ENCODE data around the gene P4HB. TPM values are rescaled to one million over a fixed set of nuclear protein-coding genes. Genes with fewer than 3 reads are reported as not detected.

P4HB gene
- total and polyA plus RNA-seq, 10 of the 15 experiments (the other 5 are each of a cell fraction or from before 2014, with no cell fraction given), result 4.7 to 549 (median 361) TPM

GRCh38 chr17:81831957-81832607, 28.3 kb downstream of the P4HB start (continued):
- TF ChIP-seq SREBF2 (IDR thresholded peaks at IDR 0.05; ENCODE audit: low read length) (no peak), PKNOX1 (IDR thresholded peaks at IDR 0.05) (0 out of 2 replicates have a peak, but pooled peaks have one; percentile 20), WRNIP1 (IDR thresholded peaks at IDR 0.05; ENCODE audit: borderline replicate concordance, low read depth, low read length) (no peak), MEF2B (IDR thresholded peaks at IDR 0.05; ENCODE audit: partially characterized antibody, poor library complexity, severe bottlenecking) (no peak), POLR2AphosphoS5 (IDR thresholded peaks at IDR 0.05; ENCODE audit: low read length) (no peak), FOXM1 (IDR thresholded peaks at IDR 0.05; ENCODE audit: low read depth, low read length) (no peak), NFIC (IDR thresholded peaks at IDR 0.05; ENCODE audit: low read depth, low read length) (no peak), EP300 (IDR thresholded peaks at IDR 0.05; ENCODE audit: borderline replicate concordance in 1 of 2, control insufficient read depth in 1 of 2, low read depth in 2 of 2, low read length in 2 of 2) (no peak), ETV6 (conservative IDR thresholded peaks at IDR 0.05 in 1 of 2, IDR thresholded peaks at IDR 0.05 in 1 of 2; ENCODE audit: borderline replicate concordance in 1 of 2, low read depth in 1 of 2) (no peak)

GRCh38 chr17:81831563-81831956, 28.8 kb downstream of the P4HB start:
- 73% methylated on average over 7 of the region's 7 CpGs for WGBS (ENCODE audit: insufficient coverage, insufficient replicate concordance, low lambda C conversion rate, missing lambda C conversion rate)
- ChIA-PET RAD21 (ENCODE audit: unreplicated experiment) (no interaction called here), CTCF (interaction anchor here (1.7 kb wide), 1 partner anchor 119 kb away, joined by 3 read pairs; the partner anchor contains the start of gene SLC25A10), POLR2A (interaction anchor here (3.0 kb wide), 1 partner anchor 30 kb away, joined by 10 read pairs; the partner anchor contains the start of gene P4HB), SMC1A (ENCODE audit: uncharacterized antibody, unreplicated experiment) (no interaction called here)
- no peaks in the 10 kb centered on the region for H3K36me3 ChIP-seq (ENCODE audit: control insufficient read depth in 2 of 2, insufficient read depth in 2 of 2, low read length in 1 of 2)
- TF ChIP-seq TCF7 (IDR thresholded peaks at IDR 0.05; ENCODE audit: borderline replicate concordance) (no peak), ZNF384 (IDR thresholded peaks at IDR 0.05; ENCODE audit: borderline replicate concordance, low read depth, low read length) (no peak), TCF3 (IDR thresholded peaks at IDR 0.05; ENCODE audit: borderline replicate concordance, insufficient read depth, low read depth, low read length) (no peak), MLLT1 (IDR thresholded peaks at IDR 0.05) (no peak), SUPT20H (IDR thresholded peaks at IDR 0.05; ENCODE audit: borderline replicate concordance, control insufficient read depth, low read depth, low read length) (no peak), LARP7 (IDR thresholded peaks at IDR 0.05) (no peak), GABPA (IDR thresholded peaks at IDR 0.05; ENCODE audit: low read depth) (no peak), NKRF (conservative IDR thresholded peaks at IDR 0.05) (no peak)
- H2AFZ ChIP-seq (ENCODE audit: control insufficient read depth, low read depth, low read length), result no peak overlapping the region
- H3K9ac ChIP-seq (ENCODE audit: control insufficient read depth, insufficient read depth, low read length), result peak overlapping the region; percentile 86; the same call in 1 of the 2 replicates
- H3K4me3 ChIP-seq, result peak overlapping the region; percentile 96; the same call in 1 of the 2 replicates
- H3K4me2 ChIP-seq (ENCODE audit: control insufficient read depth, insufficient read depth), result peak overlapping the region; percentile 99
- peaks cover 16% of the 10 kb centered on the region for H3K4me1 ChIP-seq (ENCODE audit: control insufficient read depth, insufficient read depth, low read length)
- H3K9me3 ChIP-seq (replicated peaks; ENCODE audit: control insufficient read depth, insufficient read depth, low read length), result no peaks in the 10 kb centered on the region
- intact Hi-C loops (cut with micrococcal nuclease; ENCODE audit: unreplicated experiment) (no loop called here), in situ Hi-C loops (cut with MboI) (no loop called here)
- H3K27me3 ChIP-seq (replicated peaks in 1 of 2; ENCODE audit: control insufficient read depth in 2 of 2, insufficient read depth in 2 of 2, low read length in 1 of 2), result no peaks in the 10 kb centered on the region
- BruUV-seq (replicated peaks), result no TSS peak
- H4K20me1 ChIP-seq (ENCODE audit: control insufficient read depth, insufficient read depth), result no peaks in the 10 kb centered on the region
- no peak for FAIRE-seq
- ATAC-seq, result peak; percentile 2
- no peak for DNase-seq (ENCODE audit: low read depth, low spot score)
- peaks cover 13% of the 10 kb centered on the region for H3K79me2 ChIP-seq (ENCODE audit: control insufficient read depth, insufficient read depth, low read length)
- no peak overlapping the region for H3K27ac ChIP-seq (ENCODE audit: control insufficient read depth, insufficient read depth)
